ENCODE results near the gene RAP2B. TPM values are rescaled to one million over a fixed set of nuclear protein-coding genes. Genes with fewer than 3 reads are reported as not detected.

Gene RAP2B
- total RNA-seq, 1 donor from 2014 or later = 19.1 TPM

DNA sequence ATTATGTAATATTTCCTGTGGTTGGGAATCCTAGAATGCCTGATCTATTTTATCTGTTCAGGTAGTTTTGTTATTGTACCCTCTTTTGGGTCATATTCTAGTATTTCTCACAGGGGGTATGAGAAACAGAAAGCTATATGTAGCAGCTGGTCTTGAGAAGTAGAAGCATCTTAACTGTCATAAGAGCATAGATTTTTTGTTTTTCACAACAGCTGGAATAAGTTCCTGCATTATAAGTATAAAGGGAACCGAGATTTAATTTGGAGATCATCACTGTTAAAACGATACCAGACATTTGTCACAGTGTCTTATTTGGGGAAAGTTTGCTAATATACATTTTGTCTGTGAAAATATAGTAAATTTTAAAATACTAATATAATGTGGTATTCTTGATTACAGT lies 4.8 kb downstream of the RAP2B start:
- Histone ChIP-seq H3K4me1 (peaks cover 33% of the 10 kb centered on the region), H3K27ac (no peak overlapping the region)
- intact Hi-C loops (cut with DNase I) = no loop called here

DNA sequence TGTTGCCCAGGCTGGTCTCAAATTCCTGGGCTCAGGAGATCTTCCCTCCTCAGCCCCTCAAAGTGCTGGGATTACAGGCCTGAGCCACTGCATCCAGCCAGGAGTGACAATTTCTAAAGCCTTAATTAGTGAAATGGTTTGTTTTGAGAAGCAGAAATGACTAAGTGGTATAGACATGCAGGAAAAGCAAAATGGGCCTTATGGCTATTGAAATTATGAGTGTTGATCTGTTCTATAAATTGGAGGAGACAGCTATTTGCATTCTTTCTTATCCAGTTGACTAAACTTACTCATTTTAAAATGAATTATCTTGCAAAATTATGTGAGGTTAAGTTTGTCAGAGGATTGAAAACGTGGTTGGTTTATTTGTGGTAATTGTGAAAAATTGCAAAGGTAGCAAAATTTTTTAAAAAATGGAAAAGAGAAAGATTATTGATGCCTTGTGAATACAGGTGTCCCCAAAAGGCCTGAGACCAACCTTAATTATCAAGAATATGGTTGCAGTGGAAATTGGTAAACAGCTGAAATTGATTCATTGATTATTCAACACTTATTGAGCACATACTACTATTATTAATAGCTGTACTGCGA lies 7.9 kb downstream of the RAP2B start:
- H3K4me1 ChIP-seq = peaks cover 24% of the 10 kb centered on the region
- H3K27me3 ChIP-seq (ENCODE audit: low read depth) = no peaks in the 10 kb centered on the region
- no peaks in the 10 kb centered on the region for H3K36me3 ChIP-seq
- H3K4me3 ChIP-seq = no peak overlapping the region
- intact Hi-C loops (cut with DNase I) = no loop called here
- H3K27ac ChIP-seq = no peak overlapping the region
- no peak for ATAC-seq
- TF ChIP-seq, protein P1, sequence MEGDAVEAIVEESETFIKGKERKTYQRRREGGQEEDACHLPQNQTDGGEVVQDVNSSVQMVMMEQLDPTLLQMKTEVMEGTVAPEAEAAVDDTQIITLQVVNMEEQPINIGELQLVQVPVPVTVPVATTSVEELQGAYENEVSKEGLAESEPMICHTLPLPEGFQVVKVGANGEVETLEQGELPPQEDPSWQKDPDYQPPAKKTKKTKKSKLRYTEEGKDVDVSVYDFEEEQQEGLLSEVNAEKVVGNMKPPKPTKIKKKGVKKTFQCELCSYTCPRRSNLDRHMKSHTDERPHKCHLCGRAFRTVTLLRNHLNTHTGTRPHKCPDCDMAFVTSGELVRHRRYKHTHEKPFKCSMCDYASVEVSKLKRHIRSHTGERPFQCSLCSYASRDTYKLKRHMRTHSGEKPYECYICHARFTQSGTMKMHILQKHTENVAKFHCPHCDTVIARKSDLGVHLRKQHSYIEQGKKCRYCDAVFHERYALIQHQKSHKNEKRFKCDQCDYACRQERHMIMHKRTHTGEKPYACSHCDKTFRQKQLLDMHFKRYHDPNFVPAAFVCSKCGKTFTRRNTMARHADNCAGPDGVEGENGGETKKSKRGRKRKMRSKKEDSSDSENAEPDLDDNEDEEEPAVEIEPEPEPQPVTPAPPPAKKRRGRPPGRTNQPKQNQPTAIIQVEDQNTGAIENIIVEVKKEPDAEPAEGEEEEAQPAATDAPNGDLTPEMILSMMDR (IDR thresholded peaks at IDR 0.05) = no peak
- DNase-seq = no peak
- H3K9me3 ChIP-seq = no peaks in the 10 kb centered on the region

More for the DNA sequence above, 4.8 kb downstream of the RAP2B start:
- H3K9me3 ChIP-seq = no peaks in the 10 kb centered on the region
- no peak overlapping the region for H3K4me3 ChIP-seq
- no peak for ATAC-seq
- TF ChIP-seq, protein P1 (IDR thresholded peaks at IDR 0.05) = no peak
- no peak for DNase-seq
- H3K36me3 ChIP-seq = no peaks in the 10 kb centered on the region
- H3K27me3 ChIP-seq (ENCODE audit: low read depth) = no peaks in the 10 kb centered on the region

DNA sequence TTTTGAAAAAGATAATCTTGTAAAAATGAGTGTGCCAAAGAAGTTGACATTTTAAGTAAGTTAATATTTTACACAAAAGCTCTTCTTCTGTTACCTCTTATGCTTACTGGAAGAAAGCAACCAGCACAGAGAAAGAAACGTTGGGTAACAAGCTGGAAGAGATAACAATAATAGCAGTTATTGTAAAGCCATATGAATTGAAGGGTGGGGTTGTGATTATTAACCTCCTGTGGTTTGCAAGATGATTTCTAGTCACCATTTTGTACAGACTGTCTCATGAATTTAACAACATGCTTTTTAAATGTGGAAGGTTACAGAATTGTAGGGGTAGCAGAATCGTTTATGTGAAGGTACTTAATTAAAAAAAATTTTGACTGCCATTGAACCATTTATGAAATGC lies 9.2 kb downstream of the RAP2B start:
- Histone ChIP-seq H3K36me3 (no peaks in the 10 kb centered on the region), H3K27ac (no peak overlapping the region), H3K27me3 (ENCODE audit: low read depth) (no peaks in the 10 kb centered on the region), H3K4me1 (peaks cover 11% of the 10 kb centered on the region), H3K4me3 (no peak overlapping the region), H3K9me3 (no peaks in the 10 kb centered on the region)
- DNase-seq (no peak), ATAC-seq (no peak)
- TF ChIP-seq, protein P1 (IDR thresholded peaks at IDR 0.05) = no peak
- intact Hi-C loops (cut with DNase I) = no loop called here

DNA sequence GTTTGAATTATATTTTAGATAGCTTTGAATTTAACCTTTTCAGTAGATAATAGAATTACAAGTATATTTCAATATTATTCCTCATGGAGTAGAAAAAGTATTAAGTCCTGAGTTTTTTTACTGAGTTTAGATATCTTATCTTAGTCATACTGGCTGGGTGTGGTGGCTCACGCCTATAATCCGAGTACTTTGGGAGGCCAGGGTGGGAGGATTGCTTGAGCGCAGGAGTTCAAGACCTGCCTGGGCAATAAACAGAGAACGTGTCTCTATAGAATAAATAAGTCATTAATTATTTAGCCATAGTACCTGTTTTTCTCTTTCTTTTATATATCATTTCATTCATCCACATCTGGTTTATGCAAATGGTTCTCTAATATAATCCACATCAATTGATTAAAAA lies 9.9 kb downstream of the RAP2B start:
- intact Hi-C loops (cut with DNase I) = no loop called here

DNA sequence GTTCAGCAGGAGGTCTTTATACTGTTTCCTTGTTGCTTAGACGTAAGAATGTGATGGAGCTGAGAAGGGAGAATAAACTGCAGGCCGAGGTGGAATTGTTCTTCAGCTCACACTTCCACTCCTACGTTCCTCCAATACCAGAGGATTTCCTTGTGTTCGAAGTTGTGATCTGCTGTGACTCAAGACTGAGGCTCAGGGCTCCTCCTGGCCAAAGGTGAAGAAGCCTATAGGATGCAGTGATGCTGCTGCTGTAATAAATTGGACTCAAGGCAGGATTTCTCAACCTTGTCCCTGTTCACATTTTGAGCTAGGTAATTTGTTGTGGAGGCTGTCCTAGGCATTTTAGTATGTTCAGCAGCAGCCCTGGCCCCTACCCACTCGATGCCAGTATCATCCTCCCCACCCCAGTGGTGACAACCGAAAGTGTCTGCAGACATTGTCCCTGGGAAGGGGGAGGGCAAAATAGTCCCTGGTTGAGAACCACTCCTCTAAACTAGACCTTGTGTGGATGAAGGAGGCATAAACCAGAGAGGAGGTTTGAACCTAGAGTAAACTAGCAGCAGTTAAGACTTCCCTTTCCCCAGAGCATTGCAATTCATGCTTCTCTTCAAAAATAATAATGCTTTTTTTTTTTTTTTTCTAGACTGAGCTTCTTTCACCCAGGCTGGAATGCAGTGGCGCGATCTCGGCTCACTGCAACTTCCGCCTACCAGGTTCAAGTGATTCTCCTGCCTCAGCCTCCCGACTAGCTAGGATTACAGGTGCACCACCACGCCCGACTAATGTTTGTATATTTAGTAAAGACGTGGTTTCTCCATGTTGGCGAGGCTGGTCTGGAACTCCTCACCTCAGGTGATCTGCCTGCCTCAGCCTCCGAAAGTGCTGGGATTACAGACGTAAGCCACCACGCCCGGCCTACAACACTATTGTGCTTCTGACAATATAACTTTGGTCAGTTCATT lies 11.1 kb downstream of the RAP2B start:
- no peaks in the 10 kb centered on the region for H3K27me3 ChIP-seq (ENCODE audit: low read depth)
- no peak overlapping the region for H3K27ac ChIP-seq
- TF ChIP-seq, protein P1 (IDR thresholded peaks at IDR 0.05) = no peak
- no peak overlapping the region for H3K4me3 ChIP-seq
- no peaks in the 10 kb centered on the region for H3K4me1 ChIP-seq
- ATAC-seq (no peak), DNase-seq (no peak)
- H3K36me3 ChIP-seq = no peaks in the 10 kb centered on the region
- H3K9me3 ChIP-seq = no peaks in the 10 kb centered on the region
- intact Hi-C loops (cut with DNase I) = no loop called here

More for the DNA sequence above, 9.9 kb downstream of the RAP2B start:
- ATAC-seq (no peak), DNase-seq (no peak)
- no peak overlapping the region for H3K27ac ChIP-seq
- H3K9me3 ChIP-seq = no peaks in the 10 kb centered on the region
- H3K4me3 ChIP-seq = no peak overlapping the region
- no peaks in the 10 kb centered on the region for H3K36me3 ChIP-seq
- TF ChIP-seq, protein P1 (IDR thresholded peaks at IDR 0.05) = no peak
- H3K27me3 ChIP-seq (ENCODE audit: low read depth) = no peaks in the 10 kb centered on the region
- H3K4me1 ChIP-seq = peaks cover 6% of the 10 kb centered on the region
